ENCODE results near the gene KRTAP13-2.

- TF ChIP-seq CTCF (IDR thresholded peaks at IDR 0.05 in 8 of 11, conservative IDR thresholded peaks at IDR 0.05 in 3 of 11) (no peak), POLR2AphosphoS5 (IDR thresholded peaks at IDR 0.05) (no peak), POLR2A (IDR thresholded peaks at IDR 0.05) (no peak)
Observed at GRCh38 chr21:30415993-30416392, 43.9 kb upstream of the KRTAP13-2 start.
